Esophagus (tissue), 2 donors: Measurements from ENCODE around the gene CTAG1A. TPM values are rescaled to one million over a fixed set of nuclear protein-coding genes. Genes with fewer than 3 reads are reported as not detected.

Experiments used
- H3K27ac ChIP-seq, 2 donors: one replicate each; pipeline ENCODE4 v1.5.1; 2013; ENCODE audit warnings: low read depth in 2 of 2, mild to moderate bottlenecking in 2 of 2, inconsistent platforms in 1 of 2, low read length in 1 of 2, moderate library complexity in 1 of 2
- H3K27me3 ChIP-seq, 2 donors: one replicate each; pipeline ENCODE4 v1.6.1; 2013; ENCODE audit warnings: low read length in 2 of 2, control low read depth in 1 of 2, mild to moderate bottlenecking in 1 of 2; ENCODE audit not compliant: insufficient read depth in 2 of 2, control insufficient read depth in 1 of 2
- H3K36me3 ChIP-seq, 2 donors: one replicate each; pipeline ENCODE4 v1.6.1; 2013; ENCODE audit warnings: low read length in 1 of 2; ENCODE audit not compliant: control insufficient read depth in 2 of 2, insufficient read depth in 2 of 2
- H3K4me1 ChIP-seq, 2 donors: one replicate each; pipeline ENCODE4 v1.6.1; 2013; ENCODE audit warnings: low read length in 1 of 2; ENCODE audit not compliant: control insufficient read depth in 2 of 2, insufficient read depth in 2 of 2
- H3K4me3 ChIP-seq, 2 donors: one replicate each; pipeline ENCODE4 v1.5.1; 2013; ENCODE audit warnings: low read length in 2 of 2, mild to moderate bottlenecking in 2 of 2, low read depth in 1 of 2, moderate library complexity in 1 of 2
- H3K9me3 ChIP-seq, 2 donors: one replicate each; pipeline ENCODE4 v1.6.1; 2013; ENCODE audit warnings: mild to moderate bottlenecking in 2 of 2, low read depth in 1 of 2, low read length in 1 of 2, moderate library complexity in 1 of 2; ENCODE audit not compliant: control insufficient read depth in 2 of 2, insufficient read depth in 1 of 2
- WGBS, 2 donors: extraction: QIAGEN DNeasy Blood & Tissue Kit; methylation state at CpG; one replicate each; pipeline ENCODE4 v1.1.7; 2013; 5-methylcytosine and 5-hydroxymethylcytosine counted together
- polyA plus RNA-seq, 2 donors: library from polyadenylated mRNA; stranded (reverse); fragments of 200-250 nt; gene quantifications; one replicate each; pipeline ENCODE4 v1.2.3, GENCODE V29; 2013
- donor health status: healthy with polysubstance abuse.
- donor health status: Bipolar disorder and iron deficiency.

Gene CTAG1A
- polyA plus RNA-seq, 2 donors: not detected

- H3K4me3 ChIP-seq: no peak overlapping the region
- WGBS, 2 donors: 84% methylated on average over 12 of the region's 12 CpGs
- H3K36me3 ChIP-seq: no peaks in the 10 kb centered on the region
- no peaks in the 10 kb centered on the region for H3K27me3 ChIP-seq
- peaks cover 0 to 2% of the 10 kb centered on the region in 2 donors for H3K4me1 ChIP-seq
- H3K27ac ChIP-seq: no peak overlapping the region
- H3K9me3 ChIP-seq: peaks cover 0 to 6% of the 10 kb centered on the region in 2 donors
Observed at GRCh38 chrX:154597221-154597620, 12.3 kb downstream of the CTAG1A start.

- Histone ChIP-seq H3K27me3 (no peaks in the 10 kb centered on the region), H3K9me3 (peaks cover 0 to 6% of the 10 kb centered on the region in 2 donors), H3K4me3 (no peak overlapping the region), H3K27ac (no peak overlapping the region), H3K36me3 (no peaks in the 10 kb centered on the region), H3K4me1 (peaks cover 0 to 2% of the 10 kb centered on the region in 2 donors)
- 85 to 90% methylated on average over 8 of the region's 8 CpGs for WGBS, 2 donors
Observed at GRCh38 chrX:154598656-154599055, 13.7 kb downstream of the CTAG1A start.

DNA sequence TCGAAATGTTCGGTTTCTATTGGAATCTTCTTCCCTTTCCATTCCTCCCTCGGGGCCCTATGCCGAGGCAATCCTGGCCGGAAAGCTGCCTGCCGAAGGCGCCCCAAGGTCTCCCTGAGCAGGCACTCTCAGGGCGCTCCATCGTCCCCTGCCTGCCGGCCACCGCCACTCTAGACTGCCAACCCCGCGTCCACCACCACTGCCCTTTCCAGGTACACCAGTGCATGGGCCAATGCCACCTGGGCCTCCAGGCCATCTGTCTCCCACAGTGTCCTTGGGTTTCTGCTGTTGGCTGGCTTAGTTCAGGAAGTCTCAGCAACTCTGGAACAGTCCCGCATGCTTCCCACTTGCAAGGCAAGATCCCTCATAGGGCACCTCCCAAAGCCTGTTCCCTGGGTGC is 14.6 kb downstream of the CTAG1A start:
- Histone ChIP-seq H3K4me3 (no peak overlapping the region), H3K36me3 (no peaks in the 10 kb centered on the region), H3K9me3 (peaks cover 0 to 6% of the 10 kb centered on the region in 2 donors), H3K4me1 (peaks cover 0 to 2% of the 10 kb centered on the region in 2 donors), H3K27ac (no peak overlapping the region), H3K27me3 (no peaks in the 10 kb centered on the region)
- 88 to 97% methylated on average over 7 to 14 of the region's 14 CpGs for WGBS, 2 donors

DNA sequence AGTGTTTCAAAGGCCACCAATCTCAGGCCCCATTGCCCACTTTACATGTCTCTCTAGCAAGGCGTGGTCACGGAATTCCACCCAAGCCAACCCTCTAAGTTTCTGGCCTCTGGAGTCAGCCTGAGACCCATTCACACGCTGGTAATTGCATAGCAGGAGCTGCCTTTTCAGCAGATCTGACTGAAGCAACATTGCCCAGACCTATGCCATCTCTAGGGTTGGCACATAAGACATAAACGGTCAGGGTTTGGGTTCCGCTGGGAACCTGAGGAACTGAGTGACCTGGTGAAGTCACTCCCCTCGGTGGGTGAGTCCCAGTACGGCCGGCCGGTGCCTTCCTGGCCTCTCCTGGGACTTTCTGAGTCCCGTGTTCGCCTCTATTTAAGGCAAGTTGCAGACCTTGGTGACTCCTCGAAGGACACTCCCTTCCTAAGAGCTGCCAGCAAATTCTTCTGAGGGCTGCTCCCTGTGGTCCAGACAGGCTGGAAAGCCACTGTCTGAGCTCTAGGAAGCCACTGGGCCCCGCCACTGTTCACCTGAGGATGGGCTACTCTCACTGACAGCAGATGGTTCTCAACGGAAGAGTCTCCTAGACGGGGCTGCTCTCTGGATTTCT is 15.9 kb downstream of the CTAG1A start:
- Histone ChIP-seq H3K27ac (no peak overlapping the region), H3K4me1 (peaks cover 0 to 2% of the 10 kb centered on the region in 2 donors), H3K27me3 (no peaks in the 10 kb centered on the region), H3K9me3 (peaks cover 0 to 6% of the 10 kb centered on the region in 2 donors), H3K4me3 (no peak overlapping the region), H3K36me3 (no peaks in the 10 kb centered on the region)
- 74 to 75% methylated on average over 15 of the region's 15 CpGs for WGBS, 2 donors

DNA sequence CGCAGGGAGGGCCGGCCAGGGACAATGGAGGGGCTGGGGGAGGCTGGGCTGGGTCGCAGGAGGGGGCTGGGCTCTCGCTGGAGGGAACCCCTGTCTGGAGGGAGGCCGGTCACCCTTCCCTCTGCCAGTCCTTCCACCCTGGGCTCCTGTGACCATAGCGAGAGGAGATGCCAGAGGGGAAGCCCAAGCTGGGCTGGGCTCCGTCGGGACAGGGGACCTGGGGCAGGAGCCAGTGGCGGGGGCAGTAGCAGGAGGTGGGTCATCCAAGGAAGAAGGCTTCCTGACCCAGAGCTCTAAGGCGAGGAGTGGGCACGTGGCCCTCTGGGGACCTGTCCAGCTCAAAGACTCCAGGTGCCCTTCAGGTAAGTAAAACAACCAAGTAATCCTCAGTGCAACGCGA is 17.3 kb downstream of the CTAG1A start:
- Histone ChIP-seq H3K27ac (no peak overlapping the region), H3K36me3 (no peaks in the 10 kb centered on the region), H3K4me1 (peaks cover 0 to 2% of the 10 kb centered on the region in 2 donors), H3K27me3 (peaks cover 0 to 3% of the 10 kb centered on the region in 2 donors), H3K9me3 (peaks cover 0 to 6% of the 10 kb centered on the region in 2 donors), H3K4me3 (no peak overlapping the region)
- WGBS, 2 donors: 75 to 77% methylated on average over 13 of the region's 13 CpGs

- no peaks in the 10 kb centered on the region for H3K36me3 ChIP-seq
- 82 to 87% methylated on average over 18 of the region's 18 CpGs for WGBS, 2 donors
- no peak overlapping the region for H3K27ac ChIP-seq
Observed at GRCh38 chrX:154602766-154603437, 18.0 kb downstream of the CTAG1A start.

GRCh38 chrX:154603438-154604430 is 18.8 kb downstream of the CTAG1A start:
- H3K4me3 ChIP-seq: no peak overlapping the region
- 66 to 70% methylated on average over 13 of the region's 13 CpGs for WGBS, 2 donors
- peaks cover 0 to 6% of the 10 kb centered on the region in 2 donors for H3K9me3 ChIP-seq
- no peaks in the 10 kb centered on the region for H3K36me3 ChIP-seq
- H3K4me1 ChIP-seq: peaks cover 0 to 2% of the 10 kb centered on the region in 2 donors
- no peak overlapping the region for H3K27ac ChIP-seq
- H3K27me3 ChIP-seq: peaks cover 0 to 3% of the 10 kb centered on the region in 2 donors

More at GRCh38 chrX:154602766-154603437, 18.0 kb downstream of the CTAG1A start:
- Histone ChIP-seq H3K9me3 (peaks cover 0 to 6% of the 10 kb centered on the region in 2 donors), H3K27me3 (peaks cover 0 to 3% of the 10 kb centered on the region in 2 donors), H3K4me3 (no peak overlapping the region), H3K4me1 (peaks cover 0 to 2% of the 10 kb centered on the region in 2 donors)

DNA sequence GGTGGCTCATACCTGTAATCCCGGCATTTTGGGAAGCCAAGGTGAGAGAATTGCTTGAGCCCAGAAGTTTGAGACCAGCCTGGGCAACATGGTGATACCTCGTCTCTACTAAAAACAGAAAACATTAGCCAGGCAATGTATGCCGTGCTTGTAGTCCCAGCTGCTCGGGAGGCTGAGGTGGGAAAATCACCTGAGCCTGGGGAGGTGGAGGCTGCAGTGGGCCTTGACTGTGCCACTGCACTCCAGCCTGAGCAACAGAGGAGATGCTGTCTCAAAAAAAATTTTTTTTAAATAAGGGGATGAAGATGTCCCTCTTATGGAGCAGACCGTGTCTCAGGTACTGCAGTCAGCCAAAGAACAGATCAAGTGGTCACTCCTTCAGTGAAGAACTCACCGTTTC is 20.6 kb downstream of the CTAG1A start:
- Histone ChIP-seq H3K27ac (no peak overlapping the region), H3K9me3 (no peaks in the 10 kb centered on the region), H3K4me1 (no peaks in the 10 kb centered on the region), H3K4me3 (no peak overlapping the region), H3K27me3 (peaks cover 0 to 3% of the 10 kb centered on the region in 2 donors), H3K36me3 (no peaks in the 10 kb centered on the region)
- 80 to 90% methylated on average over 6 of the region's 6 CpGs for WGBS, 2 donors

- Histone ChIP-seq H3K4me1 (no peaks in the 10 kb centered on the region), H3K27me3 (peaks cover 0 to 3% of the 10 kb centered on the region in 2 donors), H3K4me3 (no peak overlapping the region), H3K27ac (no peak overlapping the region), H3K9me3 (no peaks in the 10 kb centered on the region), H3K36me3 (no peaks in the 10 kb centered on the region)
- WGBS, 2 donors: 50 to 67% methylated on average over 6 of the region's 6 CpGs
Observed at GRCh38 chrX:154607370-154607769, 22.4 kb downstream of the CTAG1A start.
